ENCODE measurements around the gene RGSL1.
A peak's percentile ranks its signal among the peaks of the same experiment; 100 is the strongest.

- TF ChIP-seq CTCF (IDR thresholded peaks at IDR 0.05) (peak; percentile 91 to 95 (median 95)), POLR2A (IDR thresholded peaks at IDR 0.05) (no peak)
These were observed 151.5 kb downstream of the RGSL1 start for GRCh38 chr1:182601416-182601786.
